Coronary artery (tissue), 2 donors: ENCODE measurements around the gene MTCH1.
A peak's percentile ranks its signal among the peaks of the same experiment; 100 is the strongest.

Experiments used
- DNase-seq: peaks from one replicate; pipeline ENCODE4 v3.0.0-alpha.2; 2017; ENCODE audit warnings: low spot score
- H3K27ac ChIP-seq, 2 donors: fragments of 200-600 bp; sonication (generic); one replicate each; pipeline ENCODE4 v1.5.1; 2016 to 2019
- H3K4me3 ChIP-seq: fragments of 200-600 bp; sonication (generic); 2 replicates; pipeline ENCODE4 v1.5.1; 2016; ENCODE audit warnings: mild to moderate bottlenecking, moderate library complexity
- TF ChIP-seq, protein P1 (sequence below): fragments of 200-600 bp; sonication (generic); IDR thresholded peaks from one replicate; pipeline ENCODE4 v1.5.1; 2019; ENCODE audit warnings: antibody characterized with exemption

Gene MTCH1

DNA sequence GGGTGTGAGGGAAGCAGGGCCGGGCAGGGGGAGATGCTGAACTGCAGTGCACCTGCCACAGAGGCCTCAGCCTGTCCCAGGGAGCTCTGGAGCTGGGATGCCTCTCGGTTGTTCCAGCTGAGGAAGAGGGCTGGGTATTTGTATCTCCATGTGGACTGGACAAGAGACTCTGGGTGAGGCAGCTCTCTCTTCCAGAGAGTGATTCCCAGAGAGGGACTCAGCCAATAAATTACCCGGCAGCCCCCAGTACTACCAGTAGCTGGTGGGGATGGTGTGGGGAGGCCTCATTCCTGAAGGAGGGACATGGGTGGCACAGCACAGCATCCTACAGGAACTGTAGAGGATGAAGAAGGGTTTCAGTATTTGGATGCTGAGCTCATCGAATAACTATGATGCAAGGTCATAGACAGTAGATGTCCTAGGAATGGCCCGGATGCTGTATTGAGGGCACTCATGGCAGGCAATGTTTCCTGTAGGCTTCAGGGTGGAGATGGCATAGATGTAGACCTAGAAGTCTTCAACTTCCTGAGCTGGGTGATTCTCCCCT is 20.9 kb upstream of the MTCH1 start:
- Histone ChIP-seq H3K4me3 (peak overlapping the region; percentile 56), H3K27ac (peak overlapping the region in 1 of 2 donors; percentile 71)

DNA sequence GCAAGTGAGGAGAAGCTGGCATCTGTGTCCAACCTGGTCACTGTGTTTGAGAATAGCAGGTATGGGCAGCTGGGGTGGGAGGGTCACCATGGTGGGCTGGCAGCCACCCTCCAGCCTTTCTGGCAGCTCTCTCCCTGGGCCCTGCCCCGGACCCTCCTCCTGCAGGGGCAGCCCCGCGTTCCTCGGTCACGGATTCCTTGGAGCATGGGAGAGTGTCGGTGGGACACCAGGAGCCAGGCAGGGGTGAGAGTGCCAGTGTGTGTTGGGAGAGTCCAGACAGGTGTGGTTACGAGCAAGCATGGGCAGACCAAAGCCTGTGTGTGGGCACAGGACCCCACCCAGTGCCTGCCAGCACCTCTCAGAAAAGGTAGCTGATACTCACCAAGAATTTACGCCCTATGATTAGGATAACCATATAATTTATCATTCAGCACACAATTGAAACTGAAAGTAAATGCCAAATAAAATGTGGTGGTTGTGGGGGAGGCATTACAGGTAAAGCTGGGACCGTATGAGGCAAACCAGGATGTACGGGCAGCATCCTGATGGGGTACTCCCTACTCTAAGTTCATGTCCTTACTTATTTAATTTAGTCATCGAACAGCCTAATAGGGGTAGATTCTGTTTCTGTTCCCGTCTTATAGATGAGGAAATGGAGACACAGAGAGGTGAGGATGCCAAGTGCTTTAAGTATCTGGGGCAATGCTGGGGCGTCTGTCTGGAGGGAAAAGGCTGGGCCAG is 20.0 kb upstream of the MTCH1 start:
- H3K4me3 ChIP-seq = peak overlapping the region; percentile 56
- H3K27ac ChIP-seq = peak overlapping the region in 1 of 2 donors; percentile 71
- TF ChIP-seq, protein P1, sequence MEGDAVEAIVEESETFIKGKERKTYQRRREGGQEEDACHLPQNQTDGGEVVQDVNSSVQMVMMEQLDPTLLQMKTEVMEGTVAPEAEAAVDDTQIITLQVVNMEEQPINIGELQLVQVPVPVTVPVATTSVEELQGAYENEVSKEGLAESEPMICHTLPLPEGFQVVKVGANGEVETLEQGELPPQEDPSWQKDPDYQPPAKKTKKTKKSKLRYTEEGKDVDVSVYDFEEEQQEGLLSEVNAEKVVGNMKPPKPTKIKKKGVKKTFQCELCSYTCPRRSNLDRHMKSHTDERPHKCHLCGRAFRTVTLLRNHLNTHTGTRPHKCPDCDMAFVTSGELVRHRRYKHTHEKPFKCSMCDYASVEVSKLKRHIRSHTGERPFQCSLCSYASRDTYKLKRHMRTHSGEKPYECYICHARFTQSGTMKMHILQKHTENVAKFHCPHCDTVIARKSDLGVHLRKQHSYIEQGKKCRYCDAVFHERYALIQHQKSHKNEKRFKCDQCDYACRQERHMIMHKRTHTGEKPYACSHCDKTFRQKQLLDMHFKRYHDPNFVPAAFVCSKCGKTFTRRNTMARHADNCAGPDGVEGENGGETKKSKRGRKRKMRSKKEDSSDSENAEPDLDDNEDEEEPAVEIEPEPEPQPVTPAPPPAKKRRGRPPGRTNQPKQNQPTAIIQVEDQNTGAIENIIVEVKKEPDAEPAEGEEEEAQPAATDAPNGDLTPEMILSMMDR = no peak
- no peak for DNase-seq

More for the DNA sequence above, 20.9 kb upstream of the MTCH1 start:
- DNase-seq = no peak
- TF ChIP-seq, protein P1 = no peak

DNA sequence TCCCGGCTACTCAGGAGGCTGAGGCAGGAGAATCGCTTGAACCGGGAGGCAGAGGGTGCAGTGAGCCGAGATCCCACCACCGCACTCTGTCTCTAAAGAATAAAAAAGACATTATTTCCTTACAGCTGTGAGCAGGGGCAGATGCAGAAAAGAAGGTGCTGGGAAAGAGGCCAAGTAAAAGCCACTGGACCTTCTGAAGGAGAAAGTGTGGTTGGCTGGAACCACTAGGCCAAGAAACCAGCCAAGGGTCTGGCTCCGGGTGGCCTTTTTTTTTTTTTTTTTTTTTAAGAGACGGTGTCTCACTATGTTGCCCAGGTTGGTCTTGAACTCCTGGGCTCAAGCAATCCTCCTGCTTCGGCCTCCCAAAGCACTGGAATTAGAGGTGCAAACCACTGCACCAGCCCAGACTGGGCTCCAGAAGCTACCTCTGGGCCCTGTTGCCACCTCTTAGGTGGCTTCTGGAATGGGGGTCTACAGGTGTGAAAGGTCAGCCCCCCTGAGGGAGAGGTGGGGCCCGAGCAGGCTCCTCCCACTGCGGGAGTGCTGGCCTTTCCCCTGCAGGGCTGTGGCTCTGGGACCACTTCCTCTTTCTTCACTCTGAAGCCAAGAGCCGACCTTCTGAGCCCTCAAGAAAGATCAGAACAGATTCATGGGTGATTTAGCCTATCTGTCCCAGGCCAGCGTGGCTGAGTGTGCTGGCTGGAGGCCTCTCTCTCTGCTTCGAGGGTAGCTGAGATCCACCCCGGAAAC is 19.2 kb upstream of the MTCH1 start, which contains the start of gene FGD2:
Gene FGD2 (plus strand): TSS at position 595 of the 750 bp plus-strand sequence. CDS start 163 bp downstream, outside the sequence.
- H3K27ac ChIP-seq = peak within 1 kb of the TSS in 1 of 2 donors; percentile 71
- peak within 1 kb of the TSS; percentile 56 for H3K4me3 ChIP-seq
- TF ChIP-seq, protein P1 = no peak
- DNase-seq = no peak

DNA sequence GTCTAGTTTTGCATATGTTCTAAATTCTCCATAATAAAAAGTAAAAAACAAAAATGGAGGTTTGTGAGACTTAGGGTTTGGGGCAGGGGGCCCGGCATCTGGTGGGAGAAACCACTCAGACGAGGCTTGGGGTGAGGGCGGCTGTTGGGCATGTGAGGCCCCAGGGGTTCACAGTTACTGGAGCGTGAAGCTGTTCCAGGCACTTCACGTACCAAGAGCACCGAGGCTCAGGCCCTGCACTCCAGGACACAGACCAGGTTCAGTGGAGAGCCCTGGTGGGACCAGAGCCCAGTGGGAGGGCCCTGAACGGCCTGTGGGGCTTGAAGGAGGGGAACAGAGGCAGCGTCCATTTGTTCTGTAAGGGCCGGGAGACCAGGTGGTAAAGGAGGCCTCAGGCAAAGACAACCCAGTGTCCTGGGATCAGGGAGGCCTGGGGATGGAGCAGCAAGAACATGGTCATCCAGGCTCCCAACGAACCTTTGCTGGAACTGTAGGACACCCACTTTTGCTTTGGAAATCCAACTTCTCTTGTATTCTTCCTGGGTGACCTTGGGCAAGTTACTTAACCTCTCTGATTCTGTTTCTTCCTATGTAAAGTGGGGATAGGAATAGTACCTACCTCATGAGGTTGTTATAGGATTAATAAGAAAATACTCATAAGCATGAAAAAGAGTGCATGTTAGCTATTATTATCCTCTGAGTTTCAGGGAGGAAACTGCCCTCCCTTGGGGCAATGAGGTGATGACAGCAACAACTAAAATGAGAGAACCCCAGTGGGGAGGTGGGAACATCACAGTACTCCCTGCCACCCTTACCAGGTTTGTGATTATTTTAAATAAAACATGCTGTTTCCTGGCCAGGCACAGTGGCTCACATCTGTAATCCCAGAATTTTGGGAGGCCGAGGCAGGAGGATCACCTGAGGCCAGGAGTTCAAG is 18.3 kb upstream of the MTCH1 start:
- DNase-seq = no peak
- H3K27ac ChIP-seq = no peak overlapping the region
- TF ChIP-seq, protein P1 = no peak
- no peak overlapping the region for H3K4me3 ChIP-seq

DNA sequence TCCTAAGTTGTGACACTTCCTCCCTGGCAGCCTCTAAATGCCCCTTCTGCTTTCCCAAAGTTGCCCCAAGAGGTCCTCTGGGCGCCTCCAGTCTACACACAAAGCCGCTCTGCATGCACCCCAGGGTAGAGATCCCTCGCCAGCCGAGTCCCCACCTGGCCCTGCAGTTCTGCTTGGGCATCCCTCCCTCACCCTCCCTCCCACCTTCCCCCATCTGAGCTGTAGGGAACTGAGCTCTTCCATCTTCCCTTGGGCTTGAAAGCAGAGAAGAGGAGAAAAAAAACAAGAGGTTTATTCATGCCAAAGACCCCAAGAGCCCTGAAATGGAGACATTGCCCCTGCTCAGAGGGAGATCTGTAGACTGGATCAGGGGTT is 13.7 kb upstream of the MTCH1 start:
- Histone ChIP-seq H3K4me3 (no peak overlapping the region), H3K27ac (no peak overlapping the region)
- DNase-seq = no peak
- TF ChIP-seq, protein P1 = no peak

DNA sequence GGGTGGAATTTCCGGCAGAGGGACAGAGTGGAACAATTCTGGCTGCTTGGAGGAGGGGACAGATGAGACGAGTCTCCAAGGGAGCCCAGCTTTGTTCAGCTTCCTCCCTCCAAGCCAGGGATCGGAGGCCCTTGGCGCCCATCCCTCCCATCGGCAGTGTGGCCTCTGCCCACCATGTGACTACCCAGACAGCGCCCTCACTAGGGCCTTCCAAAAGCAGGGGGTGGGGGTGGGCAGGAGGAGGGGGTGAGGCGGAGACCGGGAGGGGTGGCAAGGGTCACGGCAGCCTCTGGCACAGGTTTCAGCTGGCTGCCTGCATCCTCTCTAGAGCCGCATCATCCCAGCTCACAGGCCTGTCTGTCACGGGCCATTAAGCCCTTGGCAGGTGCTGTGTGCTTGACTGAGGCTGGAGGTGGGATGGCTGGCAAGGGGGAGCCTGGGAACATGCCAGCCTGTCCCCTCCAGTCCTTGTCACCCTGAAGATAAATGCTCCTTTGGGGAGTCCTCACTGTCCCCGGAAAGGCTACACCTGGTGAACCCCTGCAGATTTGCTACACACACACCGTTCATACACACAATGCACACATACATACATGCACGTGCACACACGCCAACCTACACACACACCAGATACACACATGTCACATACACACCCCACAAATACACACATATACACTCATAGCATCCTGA is 13.2 kb upstream of the MTCH1 start:
- TF ChIP-seq, protein P1 = no peak
- H3K4me3 ChIP-seq = no peak overlapping the region
- no peak for DNase-seq
- H3K27ac ChIP-seq = no peak overlapping the region
